ENCODE results near the gene CCR8. TPM values are rescaled to one million over a fixed set of nuclear protein-coding genes. Genes with fewer than 3 reads are reported as not detected.

CCR8 gene, protein sequence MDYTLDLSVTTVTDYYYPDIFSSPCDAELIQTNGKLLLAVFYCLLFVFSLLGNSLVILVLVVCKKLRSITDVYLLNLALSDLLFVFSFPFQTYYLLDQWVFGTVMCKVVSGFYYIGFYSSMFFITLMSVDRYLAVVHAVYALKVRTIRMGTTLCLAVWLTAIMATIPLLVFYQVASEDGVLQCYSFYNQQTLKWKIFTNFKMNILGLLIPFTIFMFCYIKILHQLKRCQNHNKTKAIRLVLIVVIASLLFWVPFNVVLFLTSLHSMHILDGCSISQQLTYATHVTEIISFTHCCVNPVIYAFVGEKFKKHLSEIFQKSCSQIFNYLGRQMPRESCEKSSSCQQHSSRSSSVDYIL
- total RNA-seq: 7.1 and 8.9 TPM in 2 replicates

DNA sequence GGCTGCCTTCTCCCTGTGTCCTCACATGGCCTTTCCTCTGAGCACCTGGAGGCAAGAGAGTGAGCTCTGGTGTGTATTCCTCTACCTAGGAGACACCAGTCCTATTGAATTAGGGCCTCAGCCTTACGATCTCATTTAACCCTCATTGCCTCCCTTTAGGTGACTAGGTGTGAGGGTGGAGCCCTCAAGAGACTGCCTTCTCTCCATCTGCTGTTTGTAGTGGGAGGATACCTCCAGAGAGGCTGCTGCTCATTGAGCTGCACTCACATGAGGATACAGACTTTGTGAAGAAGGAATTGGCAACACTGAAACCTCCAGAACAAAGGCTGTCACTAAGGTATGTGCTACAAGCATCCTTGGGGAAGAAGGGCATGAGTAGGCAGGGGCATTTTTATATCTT, at the start of gene CCR8:
TSS of gene CCR8 (plus strand) at position 217 of the 400 bp plus-strand sequence. CDS start 2,623 bp downstream, outside the sequence.
- Mint-ChIP-seq H3K27me3 (ENCODE audit: insufficient read depth) (no peaks in the 10 kb centered on the region), H3K4me1 (ENCODE audit: low read depth) (peaks cover 65% of the 10 kb centered on the region), H3K9me3 (no peaks in the 10 kb centered on the region), H3K4me3 (peak within 1 kb of the TSS; percentile 80), H3K27ac (peak within 1 kb of the TSS; percentile 75), H3K36me3 (ENCODE audit: low read depth) (peaks cover 16% of the 10 kb centered on the region)
- DNase-seq (ENCODE audit: low spot score): no peak
- intact Hi-C loops (cut with micrococcal nuclease): loop anchor here (2.0 kb wide), 2 partner anchors 39 to 55 kb away; no protein-coding TSS in a partner anchor

DNA sequence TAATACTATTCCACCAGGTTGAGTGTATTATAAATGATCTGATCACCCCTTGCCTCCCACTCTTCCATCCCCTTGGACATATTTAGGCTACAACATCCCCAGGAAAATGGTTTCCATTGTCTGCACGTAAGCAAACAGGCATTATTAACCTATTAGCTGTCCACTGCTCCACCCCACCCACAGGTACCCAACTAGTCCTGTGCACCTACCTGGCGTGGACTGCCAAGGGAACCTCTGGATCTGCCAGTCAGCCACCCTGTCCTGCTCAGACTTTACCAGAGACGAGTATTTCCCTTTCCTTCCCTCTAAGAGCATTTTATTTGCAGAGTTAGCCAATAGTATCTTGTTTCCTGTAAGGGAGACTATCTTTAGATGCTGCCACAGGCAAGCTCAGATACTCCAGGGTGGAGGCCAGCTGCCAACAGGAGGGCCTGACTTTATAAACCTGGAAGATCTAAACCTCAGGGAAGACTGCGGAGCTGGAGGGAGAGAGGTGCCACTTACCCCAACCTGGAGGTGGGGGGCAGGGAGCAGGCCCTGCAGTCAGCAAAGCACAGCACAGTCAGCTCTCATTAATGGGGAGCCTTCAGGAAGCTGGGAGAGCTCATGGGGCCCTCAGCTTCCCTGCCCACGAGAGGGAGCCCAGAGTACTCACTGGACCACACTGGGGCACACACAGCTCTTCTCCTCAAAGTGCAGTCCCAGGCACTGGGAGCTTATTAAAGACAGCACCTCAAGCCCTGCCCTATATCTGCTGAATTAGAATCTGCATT, 49.6 kb upstream of the CCR8 start, which contains the start of gene CX3CR1:
TSS of gene CX3CR1 (minus strand) at position 292 of the 773 bp plus-strand sequence. CDS start 13,527 bp downstream, outside the sequence.
- H3K27me3 Mint-ChIP-seq (ENCODE audit: insufficient read depth): peaks cover 7% of the 10 kb centered on the region
- H3K9me3 Mint-ChIP-seq: no peaks in the 10 kb centered on the region
- no peak for DNase-seq (ENCODE audit: low spot score)
- peaks cover 80% of the 10 kb centered on the region for H3K4me1 Mint-ChIP-seq (ENCODE audit: low read depth)
- peaks cover 9% of the 10 kb centered on the region for H3K36me3 Mint-ChIP-seq (ENCODE audit: low read depth)
- H3K27ac Mint-ChIP-seq: no peak within 1 kb of the TSS
- intact Hi-C loops (cut with micrococcal nuclease): no loop called here
- peak within 1 kb of the TSS; percentile 63 for H3K4me3 Mint-ChIP-seq

DNA sequence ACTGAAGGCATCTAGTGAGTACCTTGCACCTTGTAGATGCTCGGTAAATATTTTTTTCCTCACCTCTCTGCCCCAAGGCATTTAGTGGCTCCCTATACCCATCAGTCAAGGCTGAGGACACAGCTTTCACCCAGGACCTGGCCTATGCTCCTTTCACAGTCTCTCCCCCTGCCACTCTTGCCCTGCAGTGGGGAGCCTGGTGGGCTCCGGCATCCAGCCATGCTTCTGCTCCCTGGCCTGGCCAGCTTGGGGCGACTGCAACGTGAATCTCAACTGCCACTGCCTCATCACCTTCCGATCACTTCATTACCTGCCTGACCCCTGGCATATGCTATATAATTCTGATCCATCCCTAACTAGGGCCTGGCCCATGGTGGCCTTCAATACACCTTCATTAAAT, 48.9 kb upstream of the CCR8 start:
- H3K27me3 Mint-ChIP-seq (ENCODE audit: insufficient read depth): peaks cover 7% of the 10 kb centered on the region
- intact Hi-C loops (cut with micrococcal nuclease): no loop called here
- H3K4me3 Mint-ChIP-seq: no peak overlapping the region
- no peaks in the 10 kb centered on the region for H3K9me3 Mint-ChIP-seq
- peaks cover 76% of the 10 kb centered on the region for H3K4me1 Mint-ChIP-seq (ENCODE audit: low read depth)
- H3K36me3 Mint-ChIP-seq (ENCODE audit: low read depth): peaks cover 6% of the 10 kb centered on the region
- no peak overlapping the region for H3K27ac Mint-ChIP-seq
- DNase-seq (ENCODE audit: low spot score): no peak

DNA sequence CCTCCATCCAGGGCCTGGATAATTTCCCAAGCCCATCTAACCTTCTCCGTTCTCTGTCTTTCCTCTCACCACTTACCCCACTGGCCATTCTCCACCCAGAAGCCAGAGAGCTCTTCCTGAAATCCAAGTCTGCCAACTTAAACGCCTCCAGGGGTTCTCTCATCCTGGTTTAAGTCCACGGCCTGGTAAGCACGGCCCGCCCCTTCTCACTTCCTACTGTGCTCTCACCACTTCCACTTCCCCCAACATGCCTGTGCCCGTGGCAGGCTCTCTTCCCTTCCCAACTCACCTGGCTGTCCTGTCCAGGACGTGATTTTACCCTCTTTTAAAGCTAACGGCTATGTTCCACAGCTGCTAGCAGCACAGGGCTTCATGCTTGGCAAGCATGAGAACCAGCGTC, 48.0 kb upstream of the CCR8 start:
- H3K4me3 Mint-ChIP-seq: no peak overlapping the region
- peaks cover 67% of the 10 kb centered on the region for H3K4me1 Mint-ChIP-seq (ENCODE audit: low read depth)
- intact Hi-C loops (cut with micrococcal nuclease): no loop called here
- H3K36me3 Mint-ChIP-seq (ENCODE audit: low read depth): peaks cover 2% of the 10 kb centered on the region
- no peak for DNase-seq (ENCODE audit: low spot score)
- no peaks in the 10 kb centered on the region for H3K9me3 Mint-ChIP-seq
- peaks cover 2% of the 10 kb centered on the region for H3K27me3 Mint-ChIP-seq (ENCODE audit: insufficient read depth)
- H3K27ac Mint-ChIP-seq: no peak overlapping the region

DNA sequence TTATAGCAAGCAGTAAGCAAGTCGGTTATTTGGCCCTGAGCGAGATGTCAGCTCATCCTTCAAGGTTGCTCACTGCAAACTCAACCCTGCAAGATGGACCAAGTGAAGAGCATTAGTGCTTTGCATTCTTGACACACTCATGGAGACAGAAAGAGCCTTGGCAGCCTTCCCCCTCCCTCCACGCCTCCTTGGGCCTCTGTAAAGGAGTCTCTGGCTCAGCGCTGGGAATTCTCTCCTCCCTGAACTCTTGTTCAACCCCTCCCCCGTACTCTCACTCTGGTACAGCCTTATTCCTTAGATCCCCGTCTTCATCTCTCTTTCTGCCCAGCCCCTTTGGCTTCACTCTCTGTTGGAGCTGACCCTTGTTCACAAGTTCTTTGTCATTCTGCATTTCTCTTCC, 47.5 kb upstream of the CCR8 start:
- H3K4me1 Mint-ChIP-seq (ENCODE audit: low read depth): peaks cover 67% of the 10 kb centered on the region
- no peak overlapping the region for H3K4me3 Mint-ChIP-seq
- no peaks in the 10 kb centered on the region for H3K9me3 Mint-ChIP-seq
- peaks cover 2% of the 10 kb centered on the region for H3K36me3 Mint-ChIP-seq (ENCODE audit: low read depth)
- intact Hi-C loops (cut with micrococcal nuclease): no loop called here
- peaks cover 2% of the 10 kb centered on the region for H3K27me3 Mint-ChIP-seq (ENCODE audit: insufficient read depth)
- H3K27ac Mint-ChIP-seq: no peak overlapping the region
- no peak for DNase-seq (ENCODE audit: low spot score)

DNA sequence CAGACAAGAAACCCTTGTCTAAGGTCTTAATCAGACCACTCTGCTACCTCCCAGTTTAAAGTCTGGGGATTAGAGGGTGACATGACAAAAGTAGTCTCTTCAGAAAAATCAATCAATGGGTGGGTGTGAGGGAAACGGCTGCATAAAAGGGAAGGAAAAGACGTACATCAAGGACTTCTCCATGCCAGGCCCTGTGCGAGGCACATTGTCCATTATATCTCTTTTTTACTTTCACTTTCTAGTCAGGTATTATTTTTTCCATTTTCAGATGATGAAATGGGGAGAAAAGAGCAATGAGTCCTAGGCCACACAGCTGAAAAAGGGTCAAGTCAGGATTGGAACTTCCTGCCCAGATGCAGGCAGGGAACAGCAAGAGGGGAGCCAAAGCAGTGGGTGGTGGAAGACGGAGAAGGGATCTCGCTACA, 45.0 kb upstream of the CCR8 start:
- DNase-seq (ENCODE audit: low spot score): no peak
- Mint-ChIP-seq H3K4me1 (ENCODE audit: low read depth) (peaks cover 77% of the 10 kb centered on the region), H3K4me3 (no peak overlapping the region), H3K27me3 (ENCODE audit: insufficient read depth) (peaks cover 5% of the 10 kb centered on the region), H3K36me3 (ENCODE audit: low read depth) (peaks cover 2% of the 10 kb centered on the region), H3K27ac (peak overlapping the region; percentile 37), H3K9me3 (no peaks in the 10 kb centered on the region)
- intact Hi-C loops (cut with micrococcal nuclease): no loop called here

DNA sequence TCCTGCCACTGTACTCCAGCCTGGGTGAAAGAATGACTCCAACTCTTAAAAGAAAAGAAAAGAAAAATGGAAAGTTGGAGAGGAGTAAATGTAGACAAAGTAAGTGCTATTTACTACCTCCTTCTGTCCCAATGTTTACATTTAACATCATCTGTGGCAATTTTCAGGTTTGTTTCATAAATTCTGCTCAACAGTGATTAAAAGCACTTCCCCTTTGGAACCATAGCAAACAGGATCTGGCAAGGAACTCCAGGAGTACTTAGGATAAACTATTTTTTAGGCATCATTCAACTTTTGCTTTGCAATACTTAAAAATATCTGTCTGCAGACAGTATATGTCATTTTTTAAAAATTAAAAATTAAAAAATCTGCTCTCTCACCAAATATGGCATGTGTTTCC, 44.2 kb upstream of the CCR8 start:
- Mint-ChIP-seq H3K27me3 (ENCODE audit: insufficient read depth) (peaks cover 3% of the 10 kb centered on the region), H3K9me3 (no peaks in the 10 kb centered on the region), H3K36me3 (ENCODE audit: low read depth) (peaks cover 2% of the 10 kb centered on the region), H3K4me1 (ENCODE audit: low read depth) (peaks cover 77% of the 10 kb centered on the region), H3K4me3 (no peak overlapping the region), H3K27ac (no peak overlapping the region)
- DNase-seq (ENCODE audit: low spot score): no peak
- intact Hi-C loops (cut with micrococcal nuclease): no loop called here

DNA sequence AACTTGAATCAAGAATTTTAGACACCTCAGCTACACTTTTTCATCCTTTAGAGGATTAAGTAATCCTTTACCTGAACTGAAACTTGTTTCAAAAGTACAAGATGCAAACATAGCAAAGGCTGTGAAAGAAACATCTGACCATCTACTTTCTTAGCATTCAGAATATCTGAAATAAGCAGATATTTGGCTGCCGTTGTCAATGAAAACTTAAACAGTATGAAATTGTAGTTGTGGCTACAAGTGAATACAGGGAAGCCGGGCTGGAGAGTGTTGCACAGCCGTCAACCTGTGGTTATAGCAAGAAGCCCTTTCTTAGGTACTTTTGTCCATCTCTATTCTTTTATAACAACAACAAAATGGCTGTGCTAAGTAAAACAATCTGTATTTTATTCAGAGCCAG, 42.7 kb upstream of the CCR8 start:
- Mint-ChIP-seq H3K27ac (no peak overlapping the region), H3K4me1 (ENCODE audit: low read depth) (peaks cover 73% of the 10 kb centered on the region), H3K36me3 (ENCODE audit: low read depth) (peaks cover 2% of the 10 kb centered on the region), H3K9me3 (no peaks in the 10 kb centered on the region), H3K27me3 (ENCODE audit: insufficient read depth) (peaks cover 3% of the 10 kb centered on the region), H3K4me3 (no peak overlapping the region)
- DNase-seq (ENCODE audit: low spot score): no peak
- intact Hi-C loops (cut with micrococcal nuclease): no loop called here

DNA sequence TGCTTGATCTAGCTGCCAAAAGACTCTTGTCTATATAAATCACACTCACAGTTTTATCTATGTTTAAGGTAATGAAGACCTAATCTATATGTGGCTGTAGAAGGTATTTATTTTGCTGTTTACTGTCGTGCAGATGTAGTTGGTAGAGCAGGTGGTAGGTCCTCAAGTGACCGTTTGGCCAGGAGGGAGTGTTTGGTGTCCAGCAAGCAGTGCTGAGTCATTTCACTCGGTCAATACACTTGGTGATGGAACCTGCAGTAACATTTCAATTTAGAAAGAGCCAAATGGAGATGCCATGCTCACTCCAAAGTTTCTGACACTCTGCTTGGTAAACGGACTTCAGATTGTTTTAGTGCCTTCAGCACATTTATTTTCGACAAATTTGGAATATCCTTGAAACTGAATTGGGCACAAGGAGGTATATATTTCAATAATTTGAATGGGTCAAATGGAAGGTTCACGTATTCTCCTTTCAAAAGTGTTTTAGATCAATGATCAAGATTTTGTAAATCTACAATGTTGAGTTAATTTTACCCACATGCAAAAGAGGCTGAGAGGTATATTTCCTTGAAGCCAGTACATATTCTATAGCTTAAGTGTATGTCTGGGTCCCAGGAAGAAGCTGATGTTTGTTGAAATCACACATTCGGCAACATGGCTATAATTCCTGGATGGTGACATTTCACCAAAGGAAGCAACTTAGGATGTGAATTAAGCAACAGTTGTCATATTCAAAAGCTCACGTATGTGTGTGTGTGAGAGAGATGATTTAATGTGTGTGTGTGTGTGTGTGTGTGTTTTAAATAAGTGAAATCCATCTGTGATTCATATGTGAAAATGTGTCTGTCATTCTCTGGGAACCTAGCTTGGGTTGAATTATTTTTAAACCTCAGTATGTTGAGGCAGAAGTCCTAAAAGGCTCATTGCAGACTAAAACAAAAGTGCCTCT, 42.0 kb upstream of the CCR8 start:
- Mint-ChIP-seq H3K36me3 (ENCODE audit: low read depth) (peaks cover 2% of the 10 kb centered on the region), H3K27ac (peak overlapping the region; percentile 40), H3K4me1 (ENCODE audit: low read depth) (peaks cover 71% of the 10 kb centered on the region), H3K27me3 (ENCODE audit: insufficient read depth) (peaks cover 3% of the 10 kb centered on the region), H3K4me3 (no peak overlapping the region), H3K9me3 (no peaks in the 10 kb centered on the region)
- intact Hi-C loops (cut with micrococcal nuclease): loop anchor here (1.0 kb wide), 8 partner anchors 19 to 186 kb away; no protein-coding TSS in a partner anchor
- DNase-seq (ENCODE audit: low spot score): no peak

DNA sequence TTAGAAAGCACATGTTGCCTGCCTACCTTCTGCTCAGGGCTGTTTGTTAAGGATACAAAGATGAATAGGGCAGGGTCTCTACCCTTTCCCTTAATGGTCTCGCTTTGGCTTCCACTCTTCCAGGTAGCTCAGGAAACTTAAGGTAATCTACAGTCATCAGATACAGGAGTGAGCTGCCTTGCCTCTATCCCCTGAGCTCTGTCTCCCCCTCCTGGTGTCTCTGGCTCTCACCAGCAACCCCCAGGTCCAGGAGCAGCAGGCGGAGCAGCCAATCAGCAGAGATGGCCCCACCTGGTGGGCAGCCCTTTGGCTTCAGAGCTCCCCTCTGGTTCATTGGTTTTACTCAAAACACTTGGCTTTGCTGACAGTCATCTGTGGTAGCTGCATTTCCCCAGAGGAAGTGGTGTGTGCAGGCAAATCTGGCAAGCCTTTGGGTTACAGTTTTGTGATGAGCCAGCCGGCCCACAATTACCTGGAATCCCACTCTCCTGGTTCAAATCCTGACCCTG, 41.2 kb upstream of the CCR8 start:
- peak; percentile 80 for DNase-seq (ENCODE audit: low spot score)
- H3K27ac Mint-ChIP-seq: peak overlapping the region; percentile 25
- intact Hi-C loops (cut with micrococcal nuclease): loop anchor here (1.0 kb wide), 8 partner anchors 20 to 187 kb away; no protein-coding TSS in a partner anchor
- H3K9me3 Mint-ChIP-seq: no peaks in the 10 kb centered on the region
- H3K4me3 Mint-ChIP-seq: no peak overlapping the region
- peaks cover 3% of the 10 kb centered on the region for H3K27me3 Mint-ChIP-seq (ENCODE audit: insufficient read depth)
- H3K4me1 Mint-ChIP-seq (ENCODE audit: low read depth): peaks cover 68% of the 10 kb centered on the region
- H3K36me3 Mint-ChIP-seq (ENCODE audit: low read depth): no peaks in the 10 kb centered on the region

DNA sequence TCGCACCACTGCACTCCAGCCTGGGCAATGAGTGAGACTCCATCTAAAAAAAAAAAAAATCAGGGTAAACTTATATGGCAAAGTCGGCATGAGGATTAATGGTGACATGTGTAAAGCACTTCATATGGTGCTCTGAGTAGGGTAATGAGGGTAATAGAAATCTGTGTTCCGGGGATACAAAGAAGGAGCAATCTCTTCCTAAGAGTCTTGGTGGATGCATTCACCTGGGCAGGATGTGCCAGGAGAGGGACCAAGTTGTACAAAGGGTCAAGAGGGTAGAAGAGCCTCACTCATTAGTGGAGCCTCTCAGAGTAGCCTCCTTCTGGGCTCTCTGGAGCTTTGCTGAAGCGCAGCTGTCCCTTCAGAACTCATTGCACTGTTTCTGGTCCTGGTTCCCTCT, 40.4 kb upstream of the CCR8 start:
- peaks cover 3% of the 10 kb centered on the region for H3K27me3 Mint-ChIP-seq (ENCODE audit: insufficient read depth)
- H3K4me1 Mint-ChIP-seq (ENCODE audit: low read depth): peaks cover 70% of the 10 kb centered on the region
- no peak for DNase-seq (ENCODE audit: low spot score)
- H3K36me3 Mint-ChIP-seq (ENCODE audit: low read depth): no peaks in the 10 kb centered on the region
- peak overlapping the region; percentile 31 for H3K27ac Mint-ChIP-seq
- H3K4me3 Mint-ChIP-seq: no peak overlapping the region
- intact Hi-C loops (cut with micrococcal nuclease): no loop called here
- H3K9me3 Mint-ChIP-seq: no peaks in the 10 kb centered on the region

DNA sequence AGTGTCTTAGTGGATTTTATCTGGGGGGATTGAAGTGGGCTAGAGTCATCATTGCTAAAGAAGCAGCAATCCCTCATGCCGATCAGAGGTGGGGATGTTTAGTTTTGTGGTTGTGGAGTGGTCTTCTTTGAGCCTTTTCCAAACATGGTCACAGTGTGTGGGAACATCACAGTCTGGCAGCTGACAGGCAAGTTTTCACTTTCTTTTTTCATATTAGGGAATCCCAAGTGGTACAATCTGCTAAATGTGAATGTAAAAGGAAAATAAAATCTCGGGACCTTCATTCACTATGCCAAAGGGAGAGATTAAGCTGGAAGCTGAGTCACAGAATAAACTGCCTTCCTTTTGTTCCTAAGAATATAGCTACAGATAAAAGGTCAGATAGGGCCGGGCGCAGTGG, 39.3 kb upstream of the CCR8 start:
- intact Hi-C loops (cut with micrococcal nuclease): loop anchor here (2.0 to 5.0 kb wide), 2 partner anchors 39 to 238 kb away; partner anchors contain the start of genes CCR8, SCN11A and WDR48
- Mint-ChIP-seq H3K4me1 (ENCODE audit: low read depth) (peaks cover 71% of the 10 kb centered on the region), H3K9me3 (no peaks in the 10 kb centered on the region), H3K4me3 (no peak overlapping the region), H3K36me3 (ENCODE audit: low read depth) (no peaks in the 10 kb centered on the region), H3K27ac (peak overlapping the region; percentile 23), H3K27me3 (ENCODE audit: insufficient read depth) (peaks cover 3% of the 10 kb centered on the region)
- no peak for DNase-seq (ENCODE audit: low spot score)
